GM19023 (cell line): Measurements from ENCODE around the gene EGR1.

Source experiments
- ATAC-seq: cut with Tn5 transposase; IDR thresholded peaks from one replicate; pipeline ENCODE4 v1.9.1; 2021; ENCODE audit warnings: mild to moderate bottlenecking, moderate library complexity; ENCODE audit not compliant: unreplicated experiment

EGR1 gene

DNA sequence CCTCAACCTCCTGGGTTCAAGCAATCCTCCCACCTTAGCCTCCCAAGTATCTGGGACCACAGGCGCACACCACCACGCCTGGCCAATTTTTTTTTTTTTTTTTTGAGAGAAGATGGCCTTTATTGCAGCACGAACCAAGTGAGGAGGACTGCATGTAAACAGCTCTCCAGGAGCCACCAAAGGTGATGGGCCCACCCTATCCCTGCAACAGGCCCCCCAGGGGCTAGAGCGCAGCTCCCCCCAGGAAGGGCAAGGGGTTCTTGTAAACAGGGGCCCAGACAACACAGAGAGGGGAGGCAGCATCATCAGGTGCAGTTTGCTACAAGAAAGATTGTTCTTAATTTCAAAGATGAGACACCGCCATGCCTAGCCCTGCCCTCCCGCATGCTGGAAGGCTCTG lies 12.6 kb upstream of the EGR1 start:
- ATAC-seq: no peak

DNA sequence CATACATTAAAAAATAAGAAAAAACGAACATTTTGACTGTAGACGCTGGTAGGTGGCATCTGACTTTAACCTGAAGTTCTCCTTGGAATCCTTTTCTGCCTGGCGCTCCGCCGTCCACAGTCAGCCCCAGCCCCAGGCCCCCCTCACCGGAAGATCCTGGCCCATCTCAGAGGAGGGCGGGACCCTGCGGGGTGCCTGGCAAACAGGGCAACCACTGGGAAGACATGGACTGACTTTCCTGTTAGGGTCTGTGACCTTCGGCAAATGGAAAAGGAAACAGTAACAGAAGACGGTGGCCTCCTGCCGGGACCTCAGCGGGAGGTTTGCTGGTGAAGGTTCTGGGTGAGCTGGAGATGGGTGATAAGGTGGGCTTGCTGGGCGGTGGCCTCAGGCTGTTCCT lies 11.7 kb upstream of the EGR1 start:
- ATAC-seq: no peak

DNA sequence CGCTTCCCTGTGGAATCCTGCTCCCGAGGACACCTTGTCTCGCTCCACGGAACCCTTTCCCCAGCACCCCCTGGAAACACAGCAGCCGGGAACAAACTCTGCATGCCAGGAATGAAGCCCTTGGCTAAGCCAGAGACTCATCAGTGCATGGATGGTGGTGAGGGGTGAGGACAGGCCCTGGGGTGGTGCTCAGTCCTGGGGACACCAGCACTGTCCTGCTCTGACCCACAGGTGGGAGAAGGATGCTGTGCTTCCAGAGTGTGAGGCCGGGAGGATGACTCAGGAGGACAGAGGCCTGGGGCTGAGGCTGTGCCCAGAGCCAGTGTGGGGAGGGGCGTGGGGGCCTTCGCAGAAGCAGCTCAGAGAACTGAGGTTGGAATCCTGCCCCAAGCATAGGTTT lies 11.2 kb upstream of the EGR1 start:
- ATAC-seq: no peak

DNA sequence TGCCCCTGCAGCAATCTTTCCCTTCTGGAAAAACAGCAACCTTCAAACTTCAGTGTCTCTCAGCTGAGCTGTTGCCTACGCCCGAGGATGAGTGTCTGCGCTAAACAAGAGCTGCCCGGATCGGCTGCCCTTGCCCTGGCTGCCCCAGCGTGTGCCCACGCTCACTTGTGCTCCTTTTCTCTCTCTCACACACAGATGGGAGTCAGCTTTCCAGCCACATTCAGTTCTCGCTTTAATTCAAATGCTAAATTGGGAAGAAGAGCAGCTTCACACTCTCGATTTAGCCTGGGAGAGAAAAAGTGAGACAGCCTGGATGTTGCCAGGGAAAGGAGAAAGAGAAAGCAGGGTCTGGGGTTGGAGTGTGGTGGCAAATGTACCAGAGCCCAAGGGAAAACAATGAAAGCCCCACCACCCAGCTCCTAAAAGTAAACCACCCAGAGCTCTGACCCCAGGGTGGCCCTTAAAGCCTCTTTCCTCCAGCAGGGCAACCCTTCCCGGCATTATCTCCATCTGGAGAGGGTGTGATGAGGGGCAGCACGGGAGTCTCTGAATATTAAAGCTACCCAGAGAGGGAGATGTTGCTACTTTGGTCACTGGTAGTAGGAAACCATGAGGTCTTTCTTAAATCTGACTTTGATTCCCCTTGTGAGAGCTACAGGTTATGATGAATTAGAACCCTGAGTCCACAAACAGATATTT lies 9.9 kb upstream of the EGR1 start:
- no peak for ATAC-seq

DNA sequence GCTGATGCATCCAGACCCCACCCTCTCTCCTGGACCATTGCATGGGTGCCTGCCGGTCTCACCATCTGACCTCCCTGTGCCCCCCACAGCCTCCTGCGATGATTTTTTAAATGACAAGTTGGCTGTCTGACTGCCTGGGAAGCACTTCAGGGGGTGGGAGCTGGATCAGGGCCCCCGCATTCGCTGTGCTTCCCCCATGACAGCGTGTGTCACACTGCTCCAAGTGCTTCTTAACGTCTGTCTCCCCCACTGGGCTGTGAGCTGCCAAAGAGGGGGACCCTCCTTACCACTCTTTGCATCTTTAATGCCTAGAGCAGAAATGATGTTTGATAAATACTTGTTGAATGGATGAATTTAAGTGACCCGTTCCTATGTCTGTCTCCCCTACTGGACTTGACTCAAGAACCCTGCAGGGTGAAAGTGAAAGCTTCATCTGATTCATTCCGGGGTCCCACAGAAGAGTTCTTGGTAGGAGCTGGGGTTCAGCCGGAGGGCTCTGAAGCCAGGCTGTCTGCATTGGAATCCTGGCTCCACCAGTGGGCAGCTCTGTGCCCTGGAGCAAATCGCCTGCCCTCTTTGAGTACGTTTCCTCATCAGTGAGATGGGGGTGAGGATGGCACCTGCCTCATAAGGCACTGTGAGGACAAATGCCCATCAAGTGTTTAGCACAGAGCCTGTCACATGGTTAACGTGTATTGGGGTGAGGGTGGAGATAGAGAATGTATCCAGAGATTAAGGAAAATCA lies 7.6 kb upstream of the EGR1 start:
- no peak for ATAC-seq

DNA sequence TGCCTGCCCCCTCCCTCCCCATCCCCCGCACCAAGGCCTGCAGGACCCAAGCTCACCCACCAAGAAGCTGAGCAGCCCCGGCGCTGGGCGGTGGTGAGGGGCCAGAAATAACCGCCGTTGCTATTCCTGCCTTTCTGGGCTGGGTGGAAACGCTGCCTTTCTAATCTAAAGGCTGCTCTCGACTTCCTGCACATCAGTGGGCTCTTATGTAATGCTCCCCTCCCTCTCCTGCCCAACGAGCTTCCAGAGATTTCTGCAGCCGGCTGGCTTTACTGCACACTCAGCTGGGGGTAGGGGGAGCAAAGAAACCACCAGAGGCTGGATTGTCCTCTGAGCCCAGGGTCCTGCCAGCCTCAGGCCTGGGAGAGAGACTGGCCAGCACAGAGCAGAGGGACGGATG lies 6.9 kb upstream of the EGR1 start:
- no peak for ATAC-seq

DNA sequence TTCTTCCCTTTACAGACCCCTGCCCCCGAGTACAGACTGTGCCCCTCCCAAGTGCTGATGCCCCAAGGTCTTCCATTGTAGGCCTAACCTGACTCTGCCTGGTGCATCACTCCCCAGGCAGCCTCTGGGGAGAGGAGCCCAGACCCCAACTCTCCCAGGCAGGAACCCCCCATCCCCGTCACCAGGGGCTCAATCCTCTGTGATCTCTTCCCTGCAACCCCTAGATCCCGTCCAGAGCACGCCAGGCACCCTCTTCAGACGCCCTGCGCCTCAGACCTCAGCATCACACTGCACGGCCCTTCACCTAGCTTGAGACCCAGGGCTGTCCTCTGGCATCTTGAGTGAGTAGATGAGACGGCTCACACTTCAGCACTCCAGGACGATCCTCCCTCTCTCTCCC lies 6.4 kb upstream of the EGR1 start:
- ATAC-seq: no peak

DNA sequence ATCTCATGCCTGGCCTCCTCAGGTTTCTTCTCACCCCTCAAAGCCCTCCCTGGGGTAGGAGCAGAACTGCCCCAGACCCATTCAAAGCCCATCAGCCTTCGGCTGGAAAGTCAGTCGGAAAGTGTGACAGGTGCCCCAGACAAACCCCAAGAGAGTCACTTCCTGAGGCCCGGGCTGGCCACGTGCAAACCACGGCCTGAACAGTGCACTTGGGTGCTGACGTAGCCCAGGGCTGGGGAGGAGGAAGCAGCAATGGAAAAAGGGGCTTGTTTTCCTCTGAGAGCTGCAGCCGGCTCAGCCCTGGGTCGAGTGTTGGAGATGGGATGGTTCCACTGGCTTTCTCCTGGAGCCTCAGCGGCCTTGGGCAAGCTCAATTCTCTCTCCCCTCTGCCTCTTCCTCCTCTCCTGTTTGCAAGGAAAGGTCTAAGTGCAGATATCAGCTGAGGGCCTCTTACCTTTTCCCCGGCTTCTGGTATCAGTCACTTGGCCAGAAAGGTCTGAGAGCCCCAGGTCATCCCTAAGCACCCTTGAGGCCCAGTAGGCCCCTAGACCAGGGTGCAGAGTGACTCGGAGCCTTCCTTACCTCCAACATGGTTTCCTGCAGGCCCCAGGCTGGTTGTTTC lies 5.9 kb upstream of the EGR1 start:
- no peak for ATAC-seq

DNA sequence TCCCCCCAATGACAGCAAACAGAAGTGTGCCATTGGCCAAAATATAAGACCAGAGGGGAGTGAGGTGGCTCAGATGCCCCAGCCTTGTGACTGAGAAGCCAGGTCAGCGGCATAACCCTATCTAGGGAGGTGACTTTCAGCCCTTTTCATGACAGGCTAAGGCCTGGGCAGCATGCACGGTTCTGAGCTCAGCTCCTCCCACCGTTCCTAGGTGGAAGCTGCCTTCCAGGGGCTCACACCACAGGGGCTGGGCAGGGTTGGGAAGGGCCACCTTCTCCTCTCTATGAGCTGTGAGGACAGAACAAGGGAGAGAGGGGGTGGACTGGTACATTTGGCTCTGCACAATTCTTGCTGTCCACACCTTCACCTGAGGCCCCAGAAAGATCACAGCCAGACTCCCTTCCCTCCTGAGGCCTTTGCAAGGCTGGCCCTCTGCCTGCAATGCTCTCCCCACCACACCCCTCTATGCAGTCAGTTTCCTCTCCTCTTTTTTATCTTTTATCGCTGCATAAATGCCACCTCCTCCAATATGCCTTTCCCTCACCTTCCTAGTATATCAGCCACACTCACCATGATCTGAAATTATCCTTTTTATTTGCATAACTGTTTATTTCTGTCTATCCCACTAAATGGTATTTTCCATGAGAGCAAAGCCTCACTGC lies 5.1 kb upstream of the EGR1 start:
- ATAC-seq: no peak

DNA sequence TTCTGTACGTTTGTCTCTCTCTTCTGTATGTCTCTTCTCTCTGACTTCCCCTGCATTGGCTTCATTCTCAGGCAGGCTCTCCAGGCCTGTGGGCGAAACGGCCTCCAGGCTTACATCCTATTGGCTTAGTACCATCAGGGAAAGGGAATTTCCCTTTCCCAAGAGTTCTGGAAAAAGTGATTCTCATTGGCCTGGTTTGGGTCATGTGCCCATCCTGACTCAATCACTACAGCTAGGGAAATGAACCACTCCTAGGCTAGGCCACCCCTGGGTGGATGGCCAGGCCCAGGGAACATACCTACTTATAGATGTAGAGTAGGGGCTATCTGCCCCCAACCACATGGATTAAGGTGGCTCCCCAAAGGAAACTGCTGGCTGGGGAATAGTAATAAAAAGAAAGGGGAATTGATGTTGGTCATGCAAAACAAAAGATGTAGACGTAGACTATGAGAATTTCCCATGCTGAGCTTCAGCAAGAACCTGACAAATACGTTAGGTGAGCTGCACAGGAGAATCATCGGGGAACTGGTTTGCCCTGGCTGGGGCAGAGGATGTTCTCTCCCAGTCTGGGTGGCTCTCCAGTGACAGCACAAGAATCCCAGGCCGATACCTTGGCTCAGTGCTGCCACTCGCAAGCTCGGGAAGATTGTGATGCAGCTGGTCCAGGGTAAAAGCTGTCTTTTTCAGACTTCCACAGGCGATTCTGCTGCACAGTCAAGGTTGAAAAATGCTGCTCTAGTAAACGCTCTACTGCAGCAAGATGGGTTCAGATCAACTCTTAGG lies 3.7 kb upstream of the EGR1 start:
- no peak for ATAC-seq

DNA sequence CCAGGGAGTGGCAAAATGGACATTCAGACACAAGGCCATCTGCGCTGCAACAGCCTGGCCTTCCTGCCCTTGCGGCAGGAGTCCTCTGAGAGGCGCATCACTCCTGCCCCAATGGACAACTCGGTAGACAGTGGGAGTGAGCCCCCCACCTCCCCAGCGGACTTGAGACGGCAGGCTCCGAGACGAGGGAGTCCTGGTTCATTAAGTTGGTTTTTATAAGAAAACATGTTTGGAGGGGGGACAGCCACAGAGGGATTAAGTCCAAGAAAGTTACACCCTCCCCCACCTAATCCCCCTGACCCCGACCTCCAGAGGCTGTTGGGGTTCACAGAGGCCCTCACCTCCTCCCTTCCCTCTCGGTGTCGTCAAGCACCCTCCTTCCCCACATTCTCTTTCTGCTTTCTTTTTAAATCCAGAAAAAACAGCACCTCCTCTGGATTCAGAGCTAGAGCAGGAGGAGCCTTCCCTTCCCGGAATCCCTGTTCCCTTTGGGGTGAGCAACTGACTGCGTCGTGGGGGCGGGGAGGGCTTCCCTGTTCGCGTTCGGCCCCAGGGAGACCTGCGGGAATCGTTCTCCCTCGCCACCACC lies 1.8 kb upstream of the EGR1 start:
- no peak for ATAC-seq

DNA sequence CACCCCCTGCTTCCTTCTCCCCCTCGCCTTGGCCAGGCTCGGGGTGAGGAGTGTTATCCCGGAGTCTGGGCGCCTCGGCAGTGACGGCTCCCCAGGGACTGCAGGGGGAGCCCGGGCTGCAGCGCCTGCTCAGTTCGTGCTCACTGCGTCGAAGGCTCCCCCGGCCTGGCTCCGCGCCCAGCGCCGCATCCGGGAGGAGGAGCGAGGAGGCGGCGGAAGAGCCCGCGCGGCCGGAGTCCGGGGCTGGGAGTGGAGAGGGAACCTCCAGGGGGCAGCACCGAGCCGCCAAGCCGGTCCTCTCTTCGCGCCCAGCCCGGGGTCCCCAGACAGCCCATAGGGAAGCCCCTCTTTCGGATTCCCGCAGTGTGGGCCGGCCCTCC lies 1.3 kb upstream of the EGR1 start:
- ATAC-seq: peak; percentile 44

DNA sequence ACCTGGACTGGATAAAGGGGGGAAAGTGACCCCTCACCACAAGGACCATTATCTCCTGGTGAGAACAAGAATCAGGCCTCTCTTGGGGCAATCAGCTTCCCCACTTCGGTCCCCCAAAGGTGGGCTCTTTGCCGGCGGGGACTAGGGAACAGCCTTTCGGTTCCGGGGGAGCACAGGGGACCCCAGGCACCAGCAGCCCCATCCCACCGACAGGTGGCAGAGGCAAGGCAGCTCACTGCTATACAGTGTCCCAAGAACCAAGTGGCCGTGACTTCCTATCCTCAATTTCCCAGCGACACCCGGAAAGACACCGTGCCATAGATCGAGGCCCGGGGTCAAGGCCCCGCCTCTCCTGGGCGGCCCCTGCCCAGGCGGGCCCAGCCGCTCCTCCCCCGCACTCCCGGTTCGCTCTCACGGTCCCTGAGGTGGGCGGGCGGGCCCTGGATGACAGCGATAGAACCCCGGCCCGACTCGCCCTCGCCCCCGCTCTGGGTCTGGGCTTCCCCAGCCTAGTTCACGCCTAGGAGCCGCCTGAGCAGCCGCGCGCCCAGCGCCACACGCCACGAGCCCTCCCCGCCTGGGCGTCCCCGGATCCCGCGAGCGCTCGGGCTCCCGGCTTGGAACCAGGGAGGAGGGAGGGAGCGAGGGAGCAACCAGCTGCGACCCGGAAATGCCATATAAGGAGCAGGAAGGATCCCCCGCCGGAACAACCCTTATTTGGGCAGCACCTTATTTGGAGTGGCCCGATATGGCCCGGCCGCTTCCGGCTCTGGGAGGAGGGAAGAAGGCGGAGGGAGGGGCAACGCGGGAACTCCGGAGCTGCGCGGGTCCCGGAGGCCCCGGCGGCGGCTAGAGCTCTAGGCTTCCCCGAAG lies 655 bp upstream of the EGR1 start:
- peak; percentile 73 for ATAC-seq

DNA sequence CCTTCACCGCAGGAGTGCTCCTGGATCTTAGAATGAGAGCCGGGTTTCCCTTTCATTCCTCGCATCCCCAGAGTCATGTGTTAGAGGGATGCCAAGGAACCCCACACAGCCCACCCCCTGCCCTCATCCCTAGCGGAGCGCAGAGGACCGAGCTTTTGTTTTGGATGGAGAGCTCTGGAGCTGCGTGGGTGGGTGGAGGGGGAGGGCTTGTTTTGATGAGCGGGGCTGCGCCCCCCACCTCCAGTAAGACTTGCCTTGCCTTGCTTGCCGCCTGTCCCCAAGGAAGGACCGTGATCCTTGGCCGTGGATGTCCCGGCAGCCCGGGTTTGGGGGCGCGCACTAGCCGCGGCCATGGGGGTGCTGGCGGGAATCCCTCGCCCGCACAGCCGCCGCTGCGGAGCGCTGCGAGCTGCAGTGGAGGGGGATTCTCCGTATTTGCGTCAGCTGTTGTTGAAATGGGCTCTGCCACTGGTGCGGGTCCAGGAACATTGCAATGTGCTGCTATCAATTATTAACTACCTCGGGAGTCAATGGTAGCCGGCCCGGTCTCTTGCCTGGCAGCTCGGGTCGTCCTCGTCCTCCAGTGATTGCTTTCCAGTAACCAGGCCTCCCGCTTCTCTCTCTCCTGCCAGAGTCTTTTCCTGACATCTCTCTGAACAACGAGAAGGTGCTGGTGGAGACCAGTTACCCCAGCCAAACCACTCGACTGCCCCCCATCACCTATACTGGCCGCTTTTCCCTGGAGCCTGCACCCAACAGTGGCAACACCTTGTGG lies 1.0 kb downstream of the EGR1 start:
- no peak for ATAC-seq

DNA sequence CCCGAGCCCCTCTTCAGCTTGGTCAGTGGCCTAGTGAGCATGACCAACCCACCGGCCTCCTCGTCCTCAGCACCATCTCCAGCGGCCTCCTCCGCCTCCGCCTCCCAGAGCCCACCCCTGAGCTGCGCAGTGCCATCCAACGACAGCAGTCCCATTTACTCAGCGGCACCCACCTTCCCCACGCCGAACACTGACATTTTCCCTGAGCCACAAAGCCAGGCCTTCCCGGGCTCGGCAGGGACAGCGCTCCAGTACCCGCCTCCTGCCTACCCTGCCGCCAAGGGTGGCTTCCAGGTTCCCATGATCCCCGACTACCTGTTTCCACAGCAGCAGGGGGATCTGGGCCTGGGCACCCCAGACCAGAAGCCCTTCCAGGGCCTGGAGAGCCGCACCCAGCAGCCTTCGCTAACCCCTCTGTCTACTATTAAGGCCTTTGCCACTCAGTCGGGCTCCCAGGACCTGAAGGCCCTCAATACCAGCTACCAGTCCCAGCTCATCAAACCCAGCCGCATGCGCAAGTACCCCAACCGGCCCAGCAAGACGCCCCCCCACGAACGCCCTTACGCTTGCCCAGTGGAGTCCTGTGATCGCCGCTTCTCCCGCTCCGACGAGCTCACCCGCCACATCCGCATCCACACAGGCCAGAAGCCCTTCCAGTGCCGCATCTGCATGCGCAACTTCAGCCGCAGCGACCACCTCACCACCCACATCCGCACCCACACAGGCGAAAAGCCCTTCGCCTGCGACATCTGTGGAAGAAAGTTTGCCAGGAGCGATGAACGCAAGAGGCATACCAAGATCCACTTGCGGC lies 1.8 kb downstream of the EGR1 start:
- no peak for ATAC-seq

DNA sequence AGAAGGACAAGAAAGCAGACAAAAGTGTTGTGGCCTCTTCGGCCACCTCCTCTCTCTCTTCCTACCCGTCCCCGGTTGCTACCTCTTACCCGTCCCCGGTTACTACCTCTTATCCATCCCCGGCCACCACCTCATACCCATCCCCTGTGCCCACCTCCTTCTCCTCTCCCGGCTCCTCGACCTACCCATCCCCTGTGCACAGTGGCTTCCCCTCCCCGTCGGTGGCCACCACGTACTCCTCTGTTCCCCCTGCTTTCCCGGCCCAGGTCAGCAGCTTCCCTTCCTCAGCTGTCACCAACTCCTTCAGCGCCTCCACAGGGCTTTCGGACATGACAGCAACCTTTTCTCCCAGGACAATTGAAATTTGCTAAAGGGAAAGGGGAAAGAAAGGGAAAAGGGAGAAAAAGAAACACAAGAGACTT lies 2.4 kb downstream of the EGR1 start:
- no peak for ATAC-seq

DNA sequence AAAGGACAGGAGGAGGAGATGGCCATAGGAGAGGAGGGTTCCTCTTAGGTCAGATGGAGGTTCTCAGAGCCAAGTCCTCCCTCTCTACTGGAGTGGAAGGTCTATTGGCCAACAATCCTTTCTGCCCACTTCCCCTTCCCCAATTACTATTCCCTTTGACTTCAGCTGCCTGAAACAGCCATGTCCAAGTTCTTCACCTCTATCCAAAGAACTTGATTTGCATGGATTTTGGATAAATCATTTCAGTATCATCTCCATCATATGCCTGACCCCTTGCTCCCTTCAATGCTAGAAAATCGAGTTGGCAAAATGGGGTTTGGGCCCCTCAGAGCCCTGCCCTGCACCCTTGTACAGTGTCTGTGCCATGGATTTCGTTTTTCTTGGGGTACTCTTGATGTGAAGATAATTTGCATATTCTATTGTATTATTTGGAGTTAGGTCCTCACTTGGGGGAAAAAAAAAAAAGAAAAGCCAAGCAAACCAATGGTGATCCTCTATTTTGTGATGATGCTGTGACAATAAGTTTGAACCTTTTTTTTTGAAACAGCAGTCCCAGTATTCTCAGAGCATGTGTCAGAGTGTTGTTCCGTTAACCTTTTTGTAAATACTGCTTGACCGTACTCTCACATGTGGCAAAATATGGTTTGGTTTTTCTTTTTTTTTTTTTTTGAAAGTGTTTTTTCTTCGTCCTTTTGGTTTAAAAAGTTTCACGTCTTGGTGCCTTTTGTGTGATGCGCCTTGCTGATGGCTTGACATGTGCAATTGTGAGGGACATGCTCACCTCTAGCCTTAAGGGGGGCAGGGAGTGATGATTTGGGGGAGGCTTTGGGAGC lies 3.1 kb downstream of the EGR1 start:
- no peak for ATAC-seq
